ENCODE measurements around the gene ZMIZ1.

- no peak for TF ChIP-seq SUZ12 (IDR thresholded peaks at IDR 0.05; ENCODE audit: extremely low read depth, insufficient read depth, insufficient read length)
- no peak for TF ChIP-seq YY1 (IDR thresholded peaks at IDR 0.05; ENCODE audit: insufficient read depth, insufficient read length)
Observed at GRCh38 chr10:79210672-79211071, 141.9 kb downstream of the ZMIZ1 start.

Data from NT2/D1 (cell line).